Measurements from ENCODE around the gene EVC. TPM values are rescaled to one million over a fixed set of nuclear protein-coding genes. Genes with fewer than 3 reads are reported as not detected.

EVC gene
- total RNA-seq, 1 experiment from 2014 or later = 17.3 TPM

DNA sequence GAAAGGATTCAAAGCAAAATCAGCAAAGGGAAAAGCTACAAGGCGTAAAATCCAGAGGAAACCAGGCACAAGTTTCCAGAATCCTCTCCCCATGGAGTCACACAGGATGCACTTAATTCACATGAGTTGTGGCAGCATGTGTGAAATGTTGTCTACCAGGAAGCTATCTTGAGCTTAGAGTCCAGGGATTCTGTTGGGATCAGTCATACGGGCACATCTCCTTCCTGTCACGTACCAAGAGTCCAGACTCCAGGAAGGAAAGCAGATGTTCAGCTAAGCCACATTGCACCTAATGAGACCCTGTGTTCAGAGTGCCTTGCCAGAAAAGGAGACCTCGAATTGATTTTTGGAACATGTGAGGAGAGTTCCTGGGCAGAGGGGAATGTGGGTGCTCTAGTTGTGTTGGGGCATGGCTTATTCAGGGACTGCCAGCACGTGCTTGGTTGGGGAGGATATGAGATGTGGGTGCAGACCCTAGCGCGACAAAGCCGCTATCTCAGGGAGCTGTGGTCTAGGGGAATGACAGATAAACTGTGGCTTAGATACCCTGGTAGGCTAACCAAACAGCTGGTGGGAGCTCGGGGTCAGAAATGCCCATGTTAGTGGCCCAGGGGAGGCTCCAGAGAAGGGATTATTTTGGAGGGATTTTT, 70.0 kb downstream of the EVC start:
- Histone ChIP-seq H3K4me3 (ENCODE audit: low read depth, low read length, poor library complexity, severe bottlenecking) (no peak overlapping the region), H3K9me3 (ENCODE audit: low read depth, low read length, poor library complexity, severe bottlenecking) (peaks cover 14% of the 10 kb centered on the region), H3K27ac (ENCODE audit: low read depth, low read length, poor library complexity, severe bottlenecking) (no peak overlapping the region), H3K36me3 (ENCODE audit: insufficient read depth, low read length, poor library complexity, severe bottlenecking) (peaks cover 6% of the 10 kb centered on the region), H3K4me1 (ENCODE audit: insufficient read depth, low read length, poor library complexity, severe bottlenecking) (no peaks in the 10 kb centered on the region), H3K27me3 (replicated peaks; ENCODE audit: insufficient read depth, low read depth, low read length, poor library complexity) (no peaks in the 10 kb centered on the region)
- BruUV-seq (replicated peaks) = no TSS peak
- DNase-seq (ENCODE audit: low spot score) = no peak
- TF ChIP-seq CTCF (conservative IDR thresholded peaks at IDR 0.05; ENCODE audit: low read depth, low read length) (no peak), EZH2 (IDR thresholded peaks at IDR 0.05; ENCODE audit: borderline replicate concordance, low read depth, low read length, poor library complexity, severe bottlenecking) (no peak)
- intact Hi-C loops (cut with micrococcal nuclease; ENCODE audit: unreplicated experiment) = no loop called here
- ChIA-PET POLR2A (ENCODE audit: low non-redundant PET) (no interaction called here), CTCF (no interaction called here)

- H3K4me1 ChIP-seq (ENCODE audit: insufficient read depth, low read length, poor library complexity, severe bottlenecking) = no peaks in the 10 kb centered on the region
- peaks cover 7% of the 10 kb centered on the region for H3K9me3 ChIP-seq (ENCODE audit: low read depth, low read length, poor library complexity, severe bottlenecking)
- ChIA-PET POLR2A (ENCODE audit: low non-redundant PET) (no interaction called here), CTCF (no interaction called here)
- H3K36me3 ChIP-seq (ENCODE audit: insufficient read depth, low read length, poor library complexity, severe bottlenecking) = peaks cover 6% of the 10 kb centered on the region
- intact Hi-C loops (cut with micrococcal nuclease; ENCODE audit: unreplicated experiment) = no loop called here
- H3K4me3 ChIP-seq (ENCODE audit: low read depth, low read length, poor library complexity, severe bottlenecking) = no peak overlapping the region
- BruUV-seq (replicated peaks) = no TSS peak
- DNase-seq (ENCODE audit: low spot score) = no peak
- TF ChIP-seq CTCF (conservative IDR thresholded peaks at IDR 0.05; ENCODE audit: low read depth, low read length) (no peak), EZH2 (IDR thresholded peaks at IDR 0.05; ENCODE audit: borderline replicate concordance, low read depth, low read length, poor library complexity, severe bottlenecking) (no peak)
- no peaks in the 10 kb centered on the region for H3K27me3 ChIP-seq (replicated peaks; ENCODE audit: insufficient read depth, low read depth, low read length, poor library complexity)
- H3K27ac ChIP-seq (ENCODE audit: low read depth, low read length, poor library complexity, severe bottlenecking) = no peak overlapping the region
Measured at GRCh38 chr4:5781691-5782090, 70.7 kb downstream of the EVC start.

DNA sequence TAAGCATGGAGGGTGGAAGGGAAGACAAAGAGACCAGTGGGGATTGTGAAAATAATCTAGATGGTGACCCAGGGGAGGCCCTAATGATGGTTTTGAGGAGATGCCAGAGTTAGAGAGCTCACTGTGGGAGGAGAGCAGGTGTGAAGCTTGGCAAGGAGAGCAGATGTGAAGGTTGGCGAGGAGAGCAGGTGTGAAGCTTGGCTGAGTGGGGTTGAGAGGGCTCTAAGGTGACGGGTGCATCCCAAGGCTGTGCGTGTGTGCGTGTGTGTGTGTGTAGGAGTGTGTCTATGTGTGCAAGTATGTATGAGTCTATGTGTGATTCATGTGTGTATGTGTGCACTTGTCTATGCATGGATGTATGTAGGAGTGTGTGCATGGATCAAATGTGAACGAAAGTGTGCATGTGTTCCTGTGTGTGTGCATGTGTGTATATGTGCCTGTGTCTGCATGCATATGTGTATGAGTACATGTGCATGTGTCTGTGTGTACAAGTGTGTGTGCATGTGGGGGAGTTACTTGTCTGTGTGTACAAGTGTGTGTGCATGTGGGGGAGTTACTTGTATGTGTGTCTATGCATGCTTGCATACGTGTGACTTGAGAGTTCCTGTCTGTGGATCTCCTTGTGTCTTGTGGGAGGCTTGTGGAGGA, 72.0 kb downstream of the EVC start:
- H3K36me3 ChIP-seq (ENCODE audit: insufficient read depth, low read length, poor library complexity, severe bottlenecking) = peaks cover 6% of the 10 kb centered on the region
- H3K27me3 ChIP-seq (replicated peaks; ENCODE audit: insufficient read depth, low read depth, low read length, poor library complexity) = no peaks in the 10 kb centered on the region
- H3K4me3 ChIP-seq (ENCODE audit: low read depth, low read length, poor library complexity, severe bottlenecking) = no peak overlapping the region
- BruUV-seq (replicated peaks) = no TSS peak
- CTCF ChIA-PET = no interaction called here
- H3K4me1 ChIP-seq (ENCODE audit: insufficient read depth, low read length, poor library complexity, severe bottlenecking) = no peaks in the 10 kb centered on the region
- no peak for TF ChIP-seq CTCF (conservative IDR thresholded peaks at IDR 0.05; ENCODE audit: low read depth, low read length)
- no peak for TF ChIP-seq EZH2 (IDR thresholded peaks at IDR 0.05; ENCODE audit: borderline replicate concordance, low read depth, low read length, poor library complexity, severe bottlenecking)
- no peak for DNase-seq (ENCODE audit: low spot score)
- H3K9me3 ChIP-seq (ENCODE audit: low read depth, low read length, poor library complexity, severe bottlenecking) = no peaks in the 10 kb centered on the region
- H3K27ac ChIP-seq (ENCODE audit: low read depth, low read length, poor library complexity, severe bottlenecking) = no peak overlapping the region
- intact Hi-C loops (cut with micrococcal nuclease; ENCODE audit: unreplicated experiment) = no loop called here
- POLR2A ChIA-PET (ENCODE audit: low non-redundant PET) = no interaction called here
